Tibial nerve (tissue), 3 donors: ENCODE data around the gene COX17.

Source experiments
- CTCF ChIP-seq, 5 experiments: fragments of 200-600 bp in 3 of 5; fragments of 450-650 bp in 2 of 5; sonication (generic) in 3 of 5; IDR thresholded peaks; one replicate each; pipeline ENCODE4 v1.5.1; 2016 to 2019; ENCODE audit warnings: antibody characterized with exemption in 5 of 5, mild to moderate bottlenecking in 3 of 5, moderate library complexity in 2 of 5
- POLR2A ChIP-seq, 2 donors: fragments of 450-650 bp; IDR thresholded peaks; one replicate each; pipeline ENCODE4 v1.6.1; 2017; ENCODE audit warnings: antibody characterized with exemption in 2 of 2, mild to moderate bottlenecking in 2 of 2, moderate library complexity in 2 of 2

- TF ChIP-seq CTCF (IDR thresholded peaks at IDR 0.05), result no peak
- TF ChIP-seq POLR2A (IDR thresholded peaks at IDR 0.05), result no peak
These were observed 53.0 kb downstream of the COX17 start for GRCh38 chr3:119624002-119624720.
